HG03097 (cell line): ENCODE results near the gene SFT2D2.
"Not testable (repeated sequence)": the region's sequence is repeated elsewhere in the genome, so short reads cannot be mapped to it uniquely, and the experiment has no call there.

ENCODE experiments used
- ATAC-seq: cut with Tn5 transposase; IDR thresholded peaks from one replicate; pipeline ENCODE4 v1.9.1; 2021; ENCODE audit not compliant: unreplicated experiment, low FRiP score

The SFT2D2 gene

GRCh38 chr1:168225476-168226190, at the start of gene SFT2D2:
TSS of gene SFT2D2 (plus strand) at chr1:168226004. CDS start at chr1:168226080, 76 bp downstream.
- ATAC-seq = peak; percentile 68

- ATAC-seq = no peak
Observed at GRCh38 chr1:168178227-168178637, 47.6 kb upstream of the SFT2D2 start.

GRCh38 chr1:168178638-168179437, 47.0 kb upstream of the SFT2D2 start, which contains the start of gene TIPRL:
TSS of gene TIPRL (plus strand) at chr1:168178962. CDS start at chr1:168179078, 116 bp downstream.
- peak; percentile 88 for ATAC-seq

GRCh38 chr1:168179438-168180147, 46.2 kb upstream of the SFT2D2 start:
- peak; percentile 5 for ATAC-seq

GRCh38 chr1:168180148-168180524, 45.7 kb upstream of the SFT2D2 start:
- no peak for ATAC-seq

- not testable (repeated sequence) for ATAC-seq
Observed at GRCh38 chr1:168181063-168181720, 44.6 kb upstream of the SFT2D2 start.

GRCh38 chr1:168187177-168187576, 38.6 kb upstream of the SFT2D2 start:
- ATAC-seq = no peak

- ATAC-seq = no peak
Observed at GRCh38 chr1:168190403-168190802, 35.4 kb upstream of the SFT2D2 start.

- no peak for ATAC-seq
Observed at GRCh38 chr1:168195199-168196135, 30.3 kb upstream of the SFT2D2 start.

- ATAC-seq = no peak
Observed at GRCh38 chr1:168199056-168199455, 26.7 kb upstream of the SFT2D2 start.

GRCh38 chr1:168202941-168203654, 22.7 kb upstream of the SFT2D2 start:
- no peak for ATAC-seq

GRCh38 chr1:168206111-168206510, 19.7 kb upstream of the SFT2D2 start:
- no peak for ATAC-seq

- ATAC-seq = not testable (repeated sequence)
Observed at GRCh38 chr1:168207673-168208072, 18.1 kb upstream of the SFT2D2 start.

GRCh38 chr1:168210312-168210711, 15.5 kb upstream of the SFT2D2 start:
- no peak for ATAC-seq

GRCh38 chr1:168213349-168213748, 12.5 kb upstream of the SFT2D2 start:
- ATAC-seq = no peak

GRCh38 chr1:168216171-168216570, 9.6 kb upstream of the SFT2D2 start:
- no peak for ATAC-seq

GRCh38 chr1:168217664-168218063, 8.1 kb upstream of the SFT2D2 start:
- no peak for ATAC-seq

GRCh38 chr1:168218658-168219057, 7.1 kb upstream of the SFT2D2 start:
- no peak for ATAC-seq

GRCh38 chr1:168220470-168220871, 5.3 kb upstream of the SFT2D2 start:
- ATAC-seq = no peak
